MM.1S (cell line): ENCODE data around the gene INPP5F.
"Not testable (repeated sequence)": the region's sequence is repeated elsewhere in the genome, so short reads cannot be mapped to it uniquely, and the experiment has no call there.

Experiments used
- CTCF ChIP-seq: fragments of 300-600 bp; sonication (generic); IDR thresholded peaks from 2 replicates; pipeline ENCODE4 v1.5.1; 2016; ENCODE audit warnings: antibody characterized with exemption, low read length, mixed read lengths
- EZH2 ChIP-seq: fragments of 300-600 bp; sonication (generic); optimal IDR thresholded peaks from 2 replicates; pipeline ENCODE3; 2017; ENCODE audit warnings: low read depth, mild to moderate bottlenecking, antibody characterized with exemption, low read length, mixed read lengths

- not testable (repeated sequence) for TF ChIP-seq EZH2, CTCF
Observed at GRCh38 chr10:119869398-119869797, 143.5 kb downstream of the INPP5F start.
